ENCODE measurements around the gene PDE11A. TPM values are rescaled to one million over a fixed set of nuclear protein-coding genes. Genes with fewer than 3 reads are reported as not detected.
A peak's percentile ranks its signal among the peaks of the same experiment; 100 is the strongest.

Gene PDE11A
- total RNA-seq, 2 donors from 2014 or later, result 0.24 to 0.56 TPM

DNA sequence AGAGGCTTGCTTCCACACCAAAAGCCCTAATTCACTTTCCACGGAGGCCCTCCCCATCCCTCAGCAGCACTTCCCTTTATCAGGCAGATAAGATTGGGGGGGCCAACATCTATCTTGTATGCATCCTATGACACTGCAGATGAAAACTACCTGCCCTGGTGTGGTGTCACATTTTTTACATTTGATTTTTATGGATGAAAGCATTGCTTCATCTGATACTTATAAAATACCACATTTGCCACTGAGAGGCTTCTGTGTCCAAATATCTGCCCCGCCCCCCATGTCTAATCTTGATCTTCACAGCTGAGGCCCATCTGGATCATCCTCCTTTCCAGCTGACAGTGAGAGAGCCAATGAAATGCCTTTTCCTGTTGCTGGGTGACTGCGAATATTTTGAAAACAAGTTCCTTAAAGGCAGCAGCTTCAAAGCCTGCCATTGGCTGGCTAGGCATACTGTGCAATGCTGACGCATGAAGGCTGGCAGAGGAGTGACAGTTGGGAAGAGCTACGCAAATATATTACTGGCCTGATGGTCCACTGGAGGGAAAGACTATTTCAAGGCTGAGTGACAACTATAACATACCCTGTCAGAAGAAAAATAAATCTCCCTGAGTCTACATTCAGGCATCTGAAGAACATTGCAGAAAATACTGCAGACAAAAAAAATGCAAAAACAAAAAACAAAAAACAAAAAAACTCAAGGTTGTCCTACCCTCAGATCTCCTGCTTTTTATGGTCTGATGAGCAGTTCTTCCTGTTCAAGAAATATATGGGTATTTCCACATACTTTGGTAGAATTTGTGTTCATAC is 318.7 kb downstream of the PDE11A start:
- peak; percentile 93 to 97 for ATAC-seq
- DNase-seq, result peak; percentile 83
- intact Hi-C loops (cut with DNase I), result loop anchor here (10.0 kb wide), 2 partner anchors 269 to 419 kb away; no protein-coding TSS in a partner anchor

DNA sequence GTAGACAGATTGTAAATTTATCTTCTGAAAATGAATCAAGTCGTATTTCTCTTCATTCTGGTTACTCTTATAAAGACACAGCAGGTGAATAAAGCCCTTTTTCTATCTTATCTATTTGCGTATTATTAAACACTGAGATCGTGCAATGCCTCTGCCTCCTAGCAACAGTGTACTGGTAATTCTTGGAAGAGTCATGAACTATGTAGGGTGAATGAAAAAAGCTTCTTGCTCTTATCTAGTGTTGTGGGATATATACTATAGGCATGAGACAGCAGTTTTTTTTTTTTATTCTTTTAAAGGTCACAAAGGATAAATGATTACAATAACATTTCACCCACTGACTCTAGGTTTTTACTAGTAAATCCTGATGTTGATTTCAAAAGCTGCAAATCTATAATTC is 324.2 kb downstream of the PDE11A start:
- intact Hi-C loops (cut with DNase I), result no loop called here
- ATAC-seq (no peak), DNase-seq (no peak)

DNA sequence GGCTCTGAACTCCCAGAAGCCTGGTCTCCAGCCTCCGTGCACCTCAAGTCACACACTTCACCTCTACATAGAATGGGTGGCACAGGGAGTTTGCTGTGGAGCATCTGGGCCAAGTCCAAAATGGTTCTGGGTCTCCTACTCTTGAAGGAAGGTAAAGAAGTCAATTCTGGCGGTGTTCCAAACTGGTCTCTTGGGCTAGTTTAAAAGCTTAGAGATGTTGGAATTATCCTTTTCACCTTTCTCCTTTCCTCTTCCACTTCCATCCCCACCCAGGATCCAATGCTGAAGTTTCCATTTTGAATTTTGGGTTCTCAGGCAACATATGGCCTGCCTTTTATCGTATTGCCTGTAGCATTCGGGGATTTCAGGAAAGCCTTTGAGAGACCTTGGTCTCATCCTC is 325.2 kb downstream of the PDE11A start:
- ATAC-seq (no peak), DNase-seq (no peak)
- intact Hi-C loops (cut with DNase I), result no loop called here

DNA sequence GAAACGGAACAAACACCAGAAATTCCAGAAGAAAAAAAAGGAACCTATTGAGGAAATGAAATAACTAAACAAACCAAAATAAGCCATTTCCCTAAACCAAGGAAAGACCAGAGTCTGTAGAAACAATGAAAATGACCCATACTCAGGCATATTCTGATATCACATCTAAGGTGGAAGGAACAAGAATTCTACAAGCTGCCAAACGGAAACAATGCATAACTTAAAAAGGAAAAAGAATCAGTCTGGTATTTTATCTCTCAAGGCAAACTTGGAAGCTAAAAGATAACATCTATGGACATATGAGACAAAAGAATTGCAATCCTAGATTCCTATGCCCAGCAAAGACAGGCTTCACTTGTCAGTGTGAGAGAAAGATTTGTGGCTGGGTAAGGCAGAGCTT is 326.2 kb downstream of the PDE11A start:
- ATAC-seq, result no peak
- no peak for DNase-seq
- intact Hi-C loops (cut with DNase I), result no loop called here

DNA sequence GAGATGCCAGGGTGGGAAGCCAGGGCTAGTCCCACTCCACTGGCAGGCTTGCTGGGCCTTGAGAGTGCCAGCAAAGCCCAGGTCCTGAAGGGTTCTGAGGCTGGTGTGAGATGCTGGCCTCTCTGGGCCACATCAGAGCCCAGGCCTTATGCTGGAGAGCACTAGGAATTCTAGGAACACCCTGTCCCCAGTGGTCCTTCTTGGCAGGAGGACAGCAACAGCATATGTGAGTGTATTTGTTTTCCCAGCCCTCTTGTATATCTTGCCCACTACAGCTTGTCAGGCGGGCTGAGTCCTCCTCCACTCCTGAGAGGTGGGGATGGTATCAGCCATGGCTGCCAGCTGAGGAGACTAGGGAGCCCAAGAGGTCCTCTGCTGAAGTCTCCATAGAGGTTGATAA is 327.0 kb downstream of the PDE11A start:
- intact Hi-C loops (cut with DNase I), result no loop called here
- no peak for ATAC-seq
- no peak for DNase-seq

DNA sequence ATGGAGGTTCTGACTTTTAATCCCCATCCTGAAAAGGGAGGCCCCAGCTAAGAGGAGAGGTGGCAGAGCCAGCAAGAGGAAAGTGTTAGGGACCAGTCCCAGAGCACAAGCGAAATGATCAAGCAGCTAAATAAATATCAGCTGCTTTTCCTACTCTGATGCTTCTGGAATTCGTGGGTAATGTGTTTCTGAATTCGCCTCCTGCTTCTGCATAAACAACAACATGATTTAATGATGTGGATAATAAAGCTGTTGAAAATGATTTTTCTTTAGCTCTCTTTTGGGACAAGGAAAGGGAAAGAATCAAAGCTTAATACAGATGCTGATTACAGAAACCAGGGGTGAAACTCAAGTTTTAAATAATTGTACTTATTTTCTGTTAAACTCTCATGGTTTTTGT is 329.7 kb downstream of the PDE11A start:
- ATAC-seq (no peak), DNase-seq (no peak)
- intact Hi-C loops (cut with DNase I), result no loop called here

DNA sequence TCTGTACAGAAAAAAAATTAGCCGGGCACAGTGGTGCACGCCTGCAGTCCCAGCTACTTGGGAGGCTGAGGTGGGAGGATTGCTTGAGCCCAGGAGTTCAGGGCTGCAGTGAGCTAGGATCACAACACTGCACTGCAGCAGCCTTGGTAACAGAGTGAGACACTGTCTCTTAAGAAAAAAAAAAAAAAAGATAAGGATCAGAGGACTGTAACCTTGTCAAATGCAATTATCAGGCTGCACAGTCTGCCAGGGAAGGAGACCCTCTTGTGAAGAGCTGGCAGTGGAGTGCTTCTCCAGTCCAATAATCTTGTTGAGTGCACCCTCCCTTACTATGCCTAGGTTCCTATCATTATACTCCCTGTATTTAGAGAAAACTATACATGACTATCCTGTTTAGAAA is 330.7 kb downstream of the PDE11A start:
- no peak for DNase-seq
- no peak for ATAC-seq
- intact Hi-C loops (cut with DNase I), result no loop called here

DNA sequence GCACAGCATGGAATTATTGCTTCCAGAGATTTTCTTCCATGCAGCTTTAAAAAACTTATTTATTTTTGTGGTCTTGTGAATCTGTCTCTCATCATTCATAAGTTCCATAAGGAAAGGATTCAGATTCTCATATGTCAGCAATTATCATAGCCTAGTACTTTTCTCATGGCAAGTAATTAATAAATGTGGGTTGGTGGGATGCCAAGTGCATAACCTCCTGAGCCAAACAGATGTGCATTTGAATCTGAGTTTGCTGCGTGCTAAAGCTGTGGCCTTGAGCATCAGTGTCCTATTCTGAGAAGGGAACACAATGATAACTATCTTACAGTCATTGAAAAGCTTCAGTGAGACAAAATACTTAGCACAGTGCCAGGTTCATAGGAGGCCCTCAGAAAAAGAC is 331.9 kb downstream of the PDE11A start:
- intact Hi-C loops (cut with DNase I), result no loop called here
- ATAC-seq (no peak), DNase-seq (no peak)

DNA sequence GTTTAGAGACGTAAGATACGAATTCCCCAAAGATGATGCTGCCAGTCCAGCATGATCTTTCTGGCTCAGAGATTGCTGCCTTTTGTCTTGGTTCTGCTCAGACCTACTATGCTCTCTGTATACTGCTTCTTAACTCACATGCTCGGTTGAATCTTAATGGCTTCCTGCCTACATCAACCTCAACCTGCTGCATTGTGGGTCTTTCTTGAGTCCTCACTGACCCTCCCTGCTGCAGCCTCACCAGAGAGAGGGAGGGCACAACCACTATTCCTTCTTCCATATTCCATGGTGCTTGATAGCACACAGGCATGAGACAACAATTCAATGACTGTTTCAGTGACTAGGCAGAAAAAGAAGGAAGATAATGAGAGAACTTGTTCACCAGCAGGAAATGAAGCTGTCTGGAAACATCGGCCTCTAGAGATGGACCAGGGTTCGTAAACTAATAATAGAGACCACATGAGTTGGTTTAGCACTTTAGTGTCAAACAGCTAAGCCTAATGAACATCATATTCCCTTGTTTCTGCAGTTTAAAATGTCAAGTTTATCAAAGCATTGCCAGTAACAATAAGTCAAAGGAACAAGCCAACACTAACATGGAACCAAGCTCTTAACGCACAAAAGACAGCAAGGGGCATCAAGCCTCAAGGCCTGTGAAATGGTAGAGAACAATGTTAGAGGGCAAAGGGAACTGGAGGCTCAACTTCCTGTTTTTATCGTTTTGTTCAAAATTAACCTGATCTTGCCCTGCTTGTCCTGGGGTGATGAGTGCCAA is 333.9 kb downstream of the PDE11A start:
- DNase-seq (no peak), ATAC-seq (no peak)
- intact Hi-C loops (cut with DNase I), result no loop called here

DNA sequence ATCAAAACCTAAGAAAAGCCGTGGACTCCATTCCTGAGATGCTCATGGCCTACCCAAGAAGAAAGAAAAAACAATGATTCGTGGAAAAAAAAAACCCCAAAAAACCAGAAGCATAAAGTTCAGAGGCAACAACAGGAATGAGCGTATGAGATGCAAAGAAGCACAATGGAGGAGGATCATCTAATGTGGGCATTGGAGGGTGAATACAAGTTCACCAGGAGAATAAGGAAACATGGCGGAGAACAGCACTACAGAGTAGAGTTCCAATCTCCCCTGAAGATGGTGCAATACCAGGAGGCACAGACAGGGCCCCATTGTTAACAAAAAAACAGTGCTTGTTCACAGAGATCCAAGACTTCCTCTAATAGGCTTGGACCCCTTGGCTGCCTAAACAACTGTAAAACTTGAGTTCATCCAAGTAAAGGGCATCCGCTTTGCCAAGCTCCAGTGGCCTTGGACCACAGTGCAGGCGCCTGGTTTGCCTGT is 337.2 kb downstream of the PDE11A start:
- ATAC-seq (no peak), DNase-seq (no peak)
- intact Hi-C loops (cut with DNase I), result no loop called here

DNA sequence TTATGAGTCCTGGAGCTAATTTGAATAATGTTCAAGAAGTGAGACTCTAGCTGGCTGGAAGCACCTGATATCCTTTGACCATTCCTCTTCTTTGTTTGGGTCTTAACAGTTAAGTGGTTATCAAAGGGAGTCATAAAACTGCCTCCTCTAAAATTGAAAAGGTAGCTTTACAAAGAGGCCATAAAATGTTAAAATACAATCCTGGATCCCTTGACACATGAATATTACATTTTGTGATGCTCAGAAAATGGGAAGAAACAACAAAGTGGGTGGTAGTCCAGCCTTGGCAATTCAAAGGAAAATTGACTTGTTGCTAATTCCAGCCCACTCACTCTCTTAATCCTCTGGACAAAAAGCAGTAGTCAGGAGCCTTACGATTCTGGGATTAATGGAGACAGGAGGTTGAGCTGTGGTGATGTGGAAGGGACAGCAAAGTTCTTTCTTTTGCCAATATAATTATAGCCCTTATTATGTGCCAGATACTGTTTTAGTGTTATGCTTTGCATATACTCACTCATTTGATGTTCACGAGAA is 339.2 kb downstream of the PDE11A start:
- intact Hi-C loops (cut with DNase I), result no loop called here
- DNase-seq (no peak), ATAC-seq (no peak)

DNA sequence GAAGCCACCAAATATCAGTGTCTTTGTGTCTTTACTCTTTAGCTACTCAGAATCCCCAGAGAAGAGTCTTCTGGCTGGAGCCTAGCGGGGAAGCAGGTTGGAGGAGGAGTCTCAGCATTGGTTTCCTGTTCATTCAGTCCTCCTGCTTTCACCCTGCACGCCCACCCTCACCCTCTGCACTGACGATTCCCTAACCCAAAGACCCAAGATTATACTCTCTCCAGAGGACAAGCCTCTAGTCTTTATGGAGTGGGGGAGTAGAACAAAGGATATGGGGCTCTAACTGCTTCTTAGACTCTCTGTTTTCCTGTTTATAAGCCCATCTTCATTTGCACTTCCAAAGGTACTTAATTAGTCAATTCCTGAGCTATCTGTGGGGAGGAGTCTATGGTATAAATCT is 341.2 kb downstream of the PDE11A start:
- intact Hi-C loops (cut with DNase I), result no loop called here
- ATAC-seq (no peak), DNase-seq (no peak)

DNA sequence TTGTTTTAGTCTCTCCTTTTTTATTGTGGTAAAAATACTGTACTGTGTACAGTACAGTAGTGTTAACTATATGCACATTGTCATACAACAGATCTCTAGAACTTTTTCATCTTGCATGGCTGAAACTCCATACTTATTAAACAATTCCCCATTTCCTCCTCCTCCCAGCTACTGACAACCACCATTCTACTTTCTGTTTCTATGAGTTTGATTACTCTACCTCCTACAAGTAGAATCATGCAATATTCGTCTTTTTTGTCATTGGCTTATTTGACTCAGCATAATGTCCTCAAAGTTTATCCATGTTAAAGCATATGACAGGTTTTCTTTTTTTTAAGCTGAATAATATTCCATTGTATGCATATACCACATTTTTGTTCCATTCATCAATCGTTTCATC is 341.8 kb downstream of the PDE11A start:
- intact Hi-C loops (cut with DNase I), result no loop called here
- ATAC-seq (no peak), DNase-seq (no peak)

DNA sequence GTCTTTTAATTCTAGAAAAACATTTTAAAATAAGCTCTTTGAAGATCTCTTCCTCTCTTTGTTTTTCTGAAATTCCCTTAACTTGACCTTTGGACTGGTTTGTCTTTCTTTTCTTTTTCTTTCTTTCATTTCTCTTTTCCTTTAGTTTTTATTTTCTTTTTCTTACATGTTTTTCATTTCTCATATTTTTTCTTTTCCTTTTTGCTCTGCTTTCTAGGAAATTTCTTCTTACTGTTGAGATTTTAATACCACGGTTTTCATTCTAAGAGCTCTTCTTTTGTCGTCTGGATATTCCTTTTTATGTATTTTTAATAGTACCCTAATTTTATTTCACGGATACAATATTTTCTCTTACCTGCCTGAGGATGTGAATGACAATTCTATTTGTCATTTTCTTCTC is 342.2 kb downstream of the PDE11A start:
- intact Hi-C loops (cut with DNase I), result no loop called here
- ATAC-seq (no peak), DNase-seq (no peak)

DNA sequence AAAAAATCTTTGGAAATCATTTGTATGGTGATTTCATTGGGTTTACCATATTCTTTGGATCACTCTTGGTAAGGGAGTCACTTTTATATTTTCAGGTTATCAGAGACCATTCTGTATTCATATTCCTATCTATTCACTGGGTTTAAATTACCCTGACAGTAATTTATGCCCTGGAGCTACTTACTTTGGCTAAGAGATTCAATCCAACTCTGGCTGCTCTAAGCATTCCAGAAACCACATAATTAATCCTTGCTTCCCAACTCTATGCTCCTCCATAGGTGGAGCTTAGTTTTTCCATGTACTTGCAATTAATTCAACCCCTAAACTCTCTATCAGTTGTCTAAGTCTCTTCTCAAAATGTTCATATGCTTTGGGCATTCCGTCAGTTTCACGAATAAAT is 343.7 kb downstream of the PDE11A start:
- intact Hi-C loops (cut with DNase I), result loop anchor here (10.0 kb wide), 3 partner anchors 384 to 564 kb away; no protein-coding TSS in a partner anchor
- DNase-seq, result no peak
- ATAC-seq, result no peak

DNA sequence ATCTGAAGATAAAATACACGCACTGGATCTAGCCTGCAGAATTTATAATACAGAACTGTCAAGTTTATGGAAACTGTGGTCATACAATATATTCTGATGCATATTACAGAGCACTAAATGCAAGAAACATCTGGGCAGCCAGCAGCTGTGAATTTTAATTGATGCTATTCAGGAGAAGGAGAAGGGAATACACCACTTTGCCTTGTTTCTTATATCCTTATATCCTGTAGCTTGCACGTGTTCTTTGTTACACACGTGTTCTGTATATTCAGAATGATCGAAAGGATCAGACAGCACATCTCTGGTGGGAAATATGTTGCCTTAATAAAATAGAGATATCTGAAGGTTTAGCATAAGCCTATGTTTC is 344.2 kb downstream of the PDE11A start:
- DNase-seq (no peak), ATAC-seq (no peak)
- intact Hi-C loops (cut with DNase I), result loop anchor here (10.0 kb wide), 3 partner anchors 384 to 564 kb away; no protein-coding TSS in a partner anchor

DNA sequence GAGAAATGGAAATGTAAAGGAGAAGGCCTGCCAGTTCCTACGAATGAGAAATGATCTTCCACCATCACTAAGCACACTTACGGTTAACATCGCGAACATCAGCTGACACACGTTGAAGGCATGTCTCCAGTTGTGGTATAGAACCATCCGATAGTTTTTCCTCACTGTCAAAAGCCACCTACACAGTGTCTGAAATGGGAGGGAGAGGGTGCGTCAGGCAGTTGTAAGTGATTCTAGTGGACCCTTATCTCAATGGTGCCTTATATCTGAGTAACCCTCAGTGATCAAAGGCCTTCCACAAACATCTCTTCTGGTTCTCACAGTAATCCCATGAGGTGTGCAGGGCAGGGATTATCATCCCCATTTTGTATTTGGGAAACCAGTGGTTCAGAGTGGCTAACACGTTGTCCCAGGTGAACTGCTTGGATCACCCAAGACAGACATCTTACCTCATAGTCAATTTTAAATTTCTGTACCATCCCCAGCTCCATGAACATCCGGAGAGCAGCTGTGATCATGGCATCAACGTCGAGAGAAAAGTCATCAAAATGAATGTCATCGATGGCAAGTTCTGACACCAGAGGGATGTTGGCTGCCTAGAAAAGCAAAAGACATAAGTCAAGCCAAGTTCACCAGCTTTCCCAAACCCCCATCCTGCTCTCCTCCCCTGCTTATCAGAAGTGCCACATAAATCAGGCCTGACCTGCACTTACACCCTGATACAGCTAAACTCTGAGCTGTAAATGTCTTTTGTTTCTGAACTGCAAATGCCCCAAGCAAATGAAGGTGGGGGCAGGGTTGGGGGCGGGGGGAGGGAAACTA is 344.8 kb downstream of the PDE11A start:
- intact Hi-C loops (cut with DNase I), result loop anchor here (10.0 kb wide), 3 partner anchors 383 to 563 kb away; no protein-coding TSS in a partner anchor
- ATAC-seq, result no peak

DNA sequence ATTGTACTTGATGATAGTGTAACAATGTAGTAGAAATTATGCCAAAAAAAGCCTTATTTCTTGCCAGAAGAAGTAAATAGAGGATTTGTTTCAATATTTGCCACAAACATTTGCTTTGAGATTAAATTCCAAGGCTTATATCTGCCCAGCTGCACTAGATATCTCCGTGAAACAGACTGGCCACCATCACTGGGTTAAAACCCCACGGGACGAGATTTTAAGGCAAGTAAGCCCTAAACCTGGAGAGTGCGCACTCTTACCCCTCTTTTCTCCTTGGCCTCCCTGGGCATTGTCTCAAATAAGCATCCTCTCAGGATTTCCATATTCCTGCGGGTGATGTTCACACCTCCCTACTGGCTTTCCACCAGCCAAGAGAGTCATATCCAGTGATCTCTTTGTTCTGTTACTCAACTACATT is 345.6 kb downstream of the PDE11A start:
- no peak for ATAC-seq
- intact Hi-C loops (cut with DNase I), result loop anchor here (10.0 kb wide), 3 partner anchors 382 to 562 kb away; no protein-coding TSS in a partner anchor
- no peak for DNase-seq

More for the DNA sequence above, 344.8 kb downstream of the PDE11A start:
- no peak for DNase-seq

Measured in left cardiac atrium (tissue), 4 donors.